ENCODE measurements around the gene GPR26.

DNA sequence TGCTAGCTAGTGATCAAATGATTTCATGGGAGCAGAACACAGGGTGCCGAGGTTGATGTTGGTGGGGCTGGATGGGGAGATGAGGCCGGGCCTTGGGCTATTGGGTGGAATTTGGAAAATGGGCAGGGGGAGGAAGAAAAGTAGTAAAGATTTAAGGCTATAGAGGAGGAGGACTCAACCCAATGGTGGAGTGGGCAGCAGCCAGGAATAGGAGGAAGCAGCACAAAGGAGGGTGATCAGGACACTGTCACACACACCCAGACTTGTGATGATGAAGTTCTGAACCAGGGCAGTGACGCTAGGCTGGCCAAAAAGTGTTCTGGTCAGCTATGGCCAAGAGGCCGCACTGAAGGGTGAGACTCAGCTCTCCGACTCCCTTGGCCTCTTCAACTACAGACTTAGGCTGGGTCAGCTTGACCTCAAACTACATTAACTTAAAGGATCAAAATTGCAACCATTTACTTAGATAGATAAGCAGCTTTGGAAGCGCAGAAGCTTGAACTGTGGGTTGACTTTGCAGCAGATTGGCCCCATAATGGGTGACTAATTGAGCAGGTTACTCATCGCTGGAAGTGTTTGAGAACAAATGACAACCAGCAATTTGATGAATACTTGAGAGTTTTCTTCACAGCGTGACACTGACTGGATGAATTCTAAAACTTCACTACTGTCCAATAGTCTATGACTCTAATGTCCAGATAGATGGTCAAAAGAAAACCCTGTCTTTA, 29.4 kb upstream of the GPR26 start:
- TF ChIP-seq POLR2A (IDR thresholded peaks at IDR 0.05; ENCODE audit: low read depth, low read length) (no peak), TAF1 (IDR thresholded peaks at IDR 0.05; ENCODE audit: borderline replicate concordance, low read depth, low read length) (no peak)
